Limb (tissue), 2 donors: ENCODE measurements around the gene CLHC1.
"Not testable (repeated sequence)": the region's sequence is repeated elsewhere in the genome, so short reads cannot be mapped to it uniquely, and the experiment has no call there.

Experiments
- DNase-seq, 2 donors: peaks; one replicate each; pipeline ENCODE4 v3.0.0-alpha.2; 2016; ENCODE audit errors: extremely low spot score in 2 of 2

The CLHC1 gene

GRCh38 chr2:55153584-55154299, 78.4 kb downstream of the CLHC1 start:
- no peak for DNase-seq

GRCh38 chr2:55152475-55153412, 79.3 kb downstream of the CLHC1 start:
- DNase-seq, result no peak

GRCh38 chr2:55151733-55152433, 80.2 kb downstream of the CLHC1 start:
- DNase-seq, result no peak

- DNase-seq, result no peak
Observed at GRCh38 chr2:55150834-55151233, 81.3 kb downstream of the CLHC1 start.

GRCh38 chr2:55148269-55148668, 83.8 kb downstream of the CLHC1 start:
- DNase-seq, result no peak

- no peak for DNase-seq
Observed at GRCh38 chr2:55147531-55147930, 84.6 kb downstream of the CLHC1 start.

GRCh38 chr2:55147041-55147440, 85.1 kb downstream of the CLHC1 start:
- no peak for DNase-seq

- DNase-seq, result no peak
Observed at GRCh38 chr2:55146263-55146662, 85.8 kb downstream of the CLHC1 start.

- DNase-seq, result no peak
Observed at GRCh38 chr2:55144922-55145820, 86.9 kb downstream of the CLHC1 start.

GRCh38 chr2:55143706-55144105, 88.4 kb downstream of the CLHC1 start:
- DNase-seq, result not testable (repeated sequence)

GRCh38 chr2:55142518-55142917, 89.6 kb downstream of the CLHC1 start:
- DNase-seq, result no peak

- no peak for DNase-seq
Observed at GRCh38 chr2:55141572-55142413, 90.3 kb downstream of the CLHC1 start.

- DNase-seq, result no peak
Observed at GRCh38 chr2:55140316-55141219, 91.5 kb downstream of the CLHC1 start.

GRCh38 chr2:55139305-55139704, 92.8 kb downstream of the CLHC1 start:
- no peak for DNase-seq

- no peak for DNase-seq
Observed at GRCh38 chr2:55138882-55139229, 93.2 kb downstream of the CLHC1 start.

- no peak for DNase-seq
Observed at GRCh38 chr2:55138014-55138881, 93.8 kb downstream of the CLHC1 start.

GRCh38 chr2:55137024-55137958, 94.8 kb downstream of the CLHC1 start:
- DNase-seq, result no peak
